HEK293 (cell line): ENCODE data around the gene CAPN5.

ENCODE experiments used
- BCL6B ChIP-seq: fragments of 450-650 bp; formaldehyde crosslinking; IDR thresholded peaks from 2 replicates; pipeline ENCODE4 v1.5.1; 2017; ENCODE audit warnings: missing biosample characterization, missing genetic modification characterization
- CTCF ChIP-seq: fragments of 450-650 bp; formaldehyde crosslinking; IDR thresholded peaks from 2 replicates; pipeline ENCODE4 v1.5.1; 2016; ENCODE audit warnings: missing biosample characterization, missing genetic modification characterization
- KLF7 ChIP-seq: fragments of 450-650 bp; formaldehyde crosslinking; IDR thresholded peaks from 2 replicates; pipeline ENCODE4 v1.5.1; 2016; ENCODE audit warnings: missing biosample characterization, missing genetic modification characterization, borderline replicate concordance
- OSR2 ChIP-seq: fragments of 450-650 bp; formaldehyde crosslinking; IDR thresholded peaks from 2 replicates; pipeline ENCODE4 v1.5.1; 2016; ENCODE audit warnings: missing biosample characterization, missing genetic modification characterization
- PRDM2 ChIP-seq: fragments of 450-650 bp; formaldehyde crosslinking; IDR thresholded peaks from 2 replicates; pipeline ENCODE4 v1.5.1; 2016; ENCODE audit warnings: missing biosample characterization, missing genetic modification characterization, borderline replicate concordance
- SCRT1 ChIP-seq: fragments of 450-650 bp; formaldehyde crosslinking; IDR thresholded peaks from 2 replicates; pipeline ENCODE4 v1.5.1; 2016; ENCODE audit warnings: missing biosample characterization, missing genetic modification characterization, borderline replicate concordance
- SP7 ChIP-seq: fragments of 450-650 bp; formaldehyde crosslinking; IDR thresholded peaks from 2 replicates; pipeline ENCODE4 v1.5.1; 2016; ENCODE audit warnings: missing biosample characterization, missing genetic modification characterization
- ZBTB10 ChIP-seq: fragments of 450-650 bp; formaldehyde crosslinking; IDR thresholded peaks from 2 replicates; pipeline ENCODE4 v1.5.1; 2016; ENCODE audit warnings: missing biosample characterization, missing genetic modification characterization
- ZBTB48 ChIP-seq: fragments of 450-650 bp; formaldehyde crosslinking; IDR thresholded peaks from 2 replicates; pipeline ENCODE4 v1.5.1; 2016; ENCODE audit warnings: missing biosample characterization, missing genetic modification characterization
- ZNF202 ChIP-seq: fragments of 450-650 bp; formaldehyde crosslinking; IDR thresholded peaks from 2 replicates; pipeline ENCODE4 v1.5.1; 2016; ENCODE audit warnings: missing biosample characterization, missing genetic modification characterization, borderline replicate concordance
- ZNF223 ChIP-seq: fragments of 450-650 bp; formaldehyde crosslinking; IDR thresholded peaks from 2 replicates; pipeline ENCODE4 v1.5.1; 2016; ENCODE audit warnings: missing biosample characterization, missing genetic modification characterization
- ZNF391 ChIP-seq: fragments of 450-650 bp; formaldehyde crosslinking; IDR thresholded peaks from 2 replicates; pipeline ENCODE4 v1.5.1; 2016; ENCODE audit warnings: low read depth, missing biosample characterization, missing genetic modification characterization, borderline replicate concordance
- ZNF473 ChIP-seq: fragments of 450-650 bp; formaldehyde crosslinking; IDR thresholded peaks from 2 replicates; pipeline ENCODE4 v1.5.1; 2017; ENCODE audit warnings: missing biosample characterization, missing genetic modification characterization
- ZNF510 ChIP-seq: fragments of 450-650 bp; formaldehyde crosslinking; IDR thresholded peaks from 2 replicates; pipeline ENCODE4 v1.5.1; 2018; ENCODE audit warnings: mild to moderate bottlenecking, missing genetic modification characterization, missing biosample characterization; ENCODE audit not compliant: insufficient replicate concordance
- ZNF549 ChIP-seq: fragments of 450-650 bp; IDR thresholded peaks from 2 replicates; pipeline ENCODE4 v1.5.1; 2018; ENCODE audit warnings: missing biosample characterization, missing genetic modification characterization, mild to moderate bottlenecking, inconsistent platforms, moderate library complexity
- ZNF785 ChIP-seq: fragments of 450-650 bp; formaldehyde crosslinking; IDR thresholded peaks from 2 replicates; pipeline ENCODE4 v1.5.1; 2016; ENCODE audit warnings: missing biosample characterization, missing genetic modification characterization
- TF ChIP-seq, protein P1 (sequence below): fragments of 450-650 bp; formaldehyde crosslinking; IDR thresholded peaks from 2 replicates; pipeline ENCODE4 v1.5.1; 2016; ENCODE audit warnings: missing biosample characterization, missing genetic modification characterization
- TF ChIP-seq, protein P2 (sequence below): fragments of 450-650 bp; formaldehyde crosslinking; IDR thresholded peaks from 2 replicates; pipeline ENCODE4 v1.5.1; 2016; ENCODE audit warnings: missing biosample characterization, missing genetic modification characterization
- TF ChIP-seq, protein P3 (sequence below): fragments of 450-650 bp; formaldehyde crosslinking; IDR thresholded peaks from 2 replicates; pipeline ENCODE4 v1.5.1; 2016; ENCODE audit warnings: missing biosample characterization, missing genetic modification characterization
- TF ChIP-seq, protein P4 (sequence below): fragments of 450-650 bp; formaldehyde crosslinking; IDR thresholded peaks from 2 replicates; pipeline ENCODE4 v1.5.1; 2016; ENCODE audit warnings: missing biosample characterization, missing genetic modification characterization

The CAPN5 gene

GRCh38 chr11:77127235-77127911, 60.6 kb downstream of the CAPN5 start (continued):
- TF ChIP-seq ZNF549 (tag by site-specific recombination) (no peak), SCRT1 (no peak), ZBTB10 (tag by site-specific recombination) (peak; percentile 90), CTCF (peak; percentile 88), SP7 (tag by site-specific recombination) (no peak), ZNF202 (tag by site-specific recombination) (no peak), BCL6B (no peak), KLF7 (tag by site-specific recombination) (no peak), PRDM2 (tag by site-specific recombination) (no peak), ZNF510 (no peak), ZNF473 (no peak), ZNF785 (tag by site-specific recombination) (no peak), OSR2 (tag by site-specific recombination) (no peak), ZBTB48 (no peak), ZNF223 (tag by site-specific recombination) (no peak), ZNF391 (tag by site-specific recombination) (no peak)
- TF ChIP-seq, protein P1, sequence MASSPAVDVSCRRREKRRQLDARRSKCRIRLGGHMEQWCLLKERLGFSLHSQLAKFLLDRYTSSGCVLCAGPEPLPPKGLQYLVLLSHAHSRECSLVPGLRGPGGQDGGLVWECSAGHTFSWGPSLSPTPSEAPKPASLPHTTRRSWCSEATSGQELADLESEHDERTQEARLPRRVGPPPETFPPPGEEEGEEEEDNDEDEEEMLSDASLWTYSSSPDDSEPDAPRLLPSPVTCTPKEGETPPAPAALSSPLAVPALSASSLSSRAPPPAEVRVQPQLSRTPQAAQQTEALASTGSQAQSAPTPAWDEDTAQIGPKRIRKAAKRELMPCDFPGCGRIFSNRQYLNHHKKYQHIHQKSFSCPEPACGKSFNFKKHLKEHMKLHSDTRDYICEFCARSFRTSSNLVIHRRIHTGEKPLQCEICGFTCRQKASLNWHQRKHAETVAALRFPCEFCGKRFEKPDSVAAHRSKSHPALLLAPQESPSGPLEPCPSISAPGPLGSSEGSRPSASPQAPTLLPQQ (tag by site-specific recombination) = no peak
- TF ChIP-seq, protein P2, sequence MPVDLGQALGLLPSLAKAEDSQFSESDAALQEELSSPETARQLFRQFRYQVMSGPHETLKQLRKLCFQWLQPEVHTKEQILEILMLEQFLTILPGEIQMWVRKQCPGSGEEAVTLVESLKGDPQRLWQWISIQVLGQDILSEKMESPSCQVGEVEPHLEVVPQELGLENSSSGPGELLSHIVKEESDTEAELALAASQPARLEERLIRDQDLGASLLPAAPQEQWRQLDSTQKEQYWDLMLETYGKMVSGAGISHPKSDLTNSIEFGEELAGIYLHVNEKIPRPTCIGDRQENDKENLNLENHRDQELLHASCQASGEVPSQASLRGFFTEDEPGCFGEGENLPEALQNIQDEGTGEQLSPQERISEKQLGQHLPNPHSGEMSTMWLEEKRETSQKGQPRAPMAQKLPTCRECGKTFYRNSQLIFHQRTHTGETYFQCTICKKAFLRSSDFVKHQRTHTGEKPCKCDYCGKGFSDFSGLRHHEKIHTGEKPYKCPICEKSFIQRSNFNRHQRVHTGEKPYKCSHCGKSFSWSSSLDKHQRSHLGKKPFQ (tag by site-specific recombination) = no peak
- TF ChIP-seq, protein P3, sequence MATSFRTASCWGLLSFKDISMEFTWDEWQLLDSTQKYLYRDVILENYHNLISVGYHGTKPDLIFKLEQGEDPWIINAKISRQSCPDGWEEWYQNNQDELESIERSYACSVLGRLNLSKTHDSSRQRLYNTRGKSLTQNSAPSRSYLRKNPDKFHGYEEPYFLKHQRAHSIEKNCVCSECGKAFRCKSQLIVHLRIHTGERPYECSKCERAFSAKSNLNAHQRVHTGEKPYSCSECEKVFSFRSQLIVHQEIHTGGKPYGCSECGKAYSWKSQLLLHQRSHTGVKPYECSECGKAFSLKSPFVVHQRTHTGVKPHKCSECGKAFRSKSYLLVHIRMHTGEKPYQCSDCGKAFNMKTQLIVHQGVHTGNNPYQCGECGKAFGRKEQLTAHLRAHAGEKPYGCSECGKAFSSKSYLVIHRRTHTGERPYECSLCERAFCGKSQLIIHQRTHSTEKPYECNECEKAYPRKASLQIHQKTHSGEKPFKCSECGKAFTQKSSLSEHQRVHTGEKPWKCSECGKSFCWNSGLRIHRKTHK (tag by site-specific recombination) = no peak
- TF ChIP-seq, protein P4, sequence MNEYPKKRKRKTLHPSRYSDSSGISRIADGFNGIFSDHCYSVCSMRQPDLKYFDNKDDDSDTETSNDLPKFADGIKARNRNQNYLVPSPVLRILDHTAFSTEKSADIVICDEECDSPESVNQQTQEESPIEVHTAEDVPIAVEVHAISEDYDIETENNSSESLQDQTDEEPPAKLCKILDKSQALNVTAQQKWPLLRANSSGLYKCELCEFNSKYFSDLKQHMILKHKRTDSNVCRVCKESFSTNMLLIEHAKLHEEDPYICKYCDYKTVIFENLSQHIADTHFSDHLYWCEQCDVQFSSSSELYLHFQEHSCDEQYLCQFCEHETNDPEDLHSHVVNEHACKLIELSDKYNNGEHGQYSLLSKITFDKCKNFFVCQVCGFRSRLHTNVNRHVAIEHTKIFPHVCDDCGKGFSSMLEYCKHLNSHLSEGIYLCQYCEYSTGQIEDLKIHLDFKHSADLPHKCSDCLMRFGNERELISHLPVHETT (tag by site-specific recombination) = no peak
